Measurements from ENCODE around the gene LINS1. TPM values are rescaled to one million over a fixed set of nuclear protein-coding genes. Genes with fewer than 3 reads are reported as not detected.

LINS1 gene
- total RNA-seq, 1 donor from 2014 or later: 18.8 TPM

DNA sequence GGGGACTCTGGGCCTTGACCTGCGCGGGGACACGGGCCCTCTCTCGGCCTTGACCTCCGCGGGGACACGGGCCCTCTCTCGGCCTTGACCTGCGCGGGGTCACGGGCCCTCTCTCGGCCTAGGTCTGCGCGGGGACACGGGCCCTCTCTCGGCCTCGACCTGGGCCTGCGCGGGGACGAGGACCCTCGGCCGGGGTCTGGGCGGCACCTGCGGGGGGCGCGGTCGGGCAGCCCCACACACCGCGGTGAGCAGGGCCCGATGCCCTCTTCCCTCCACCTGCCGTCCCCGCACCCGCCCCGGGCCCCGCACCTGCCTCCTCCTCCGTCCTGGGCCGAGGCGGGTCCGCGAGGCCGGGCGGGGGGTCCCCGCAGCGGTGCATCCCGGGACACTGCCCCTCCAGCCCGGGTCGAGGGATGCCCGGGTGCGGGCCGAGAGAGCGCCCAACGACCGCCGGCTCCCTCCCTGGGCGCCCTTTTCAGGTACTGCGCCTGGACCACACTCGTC, 57.6 kb downstream of the LINS1 start:
- TF ChIP-seq, protein P1, sequence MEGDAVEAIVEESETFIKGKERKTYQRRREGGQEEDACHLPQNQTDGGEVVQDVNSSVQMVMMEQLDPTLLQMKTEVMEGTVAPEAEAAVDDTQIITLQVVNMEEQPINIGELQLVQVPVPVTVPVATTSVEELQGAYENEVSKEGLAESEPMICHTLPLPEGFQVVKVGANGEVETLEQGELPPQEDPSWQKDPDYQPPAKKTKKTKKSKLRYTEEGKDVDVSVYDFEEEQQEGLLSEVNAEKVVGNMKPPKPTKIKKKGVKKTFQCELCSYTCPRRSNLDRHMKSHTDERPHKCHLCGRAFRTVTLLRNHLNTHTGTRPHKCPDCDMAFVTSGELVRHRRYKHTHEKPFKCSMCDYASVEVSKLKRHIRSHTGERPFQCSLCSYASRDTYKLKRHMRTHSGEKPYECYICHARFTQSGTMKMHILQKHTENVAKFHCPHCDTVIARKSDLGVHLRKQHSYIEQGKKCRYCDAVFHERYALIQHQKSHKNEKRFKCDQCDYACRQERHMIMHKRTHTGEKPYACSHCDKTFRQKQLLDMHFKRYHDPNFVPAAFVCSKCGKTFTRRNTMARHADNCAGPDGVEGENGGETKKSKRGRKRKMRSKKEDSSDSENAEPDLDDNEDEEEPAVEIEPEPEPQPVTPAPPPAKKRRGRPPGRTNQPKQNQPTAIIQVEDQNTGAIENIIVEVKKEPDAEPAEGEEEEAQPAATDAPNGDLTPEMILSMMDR (IDR thresholded peaks at IDR 0.05): no peak
- no peaks in the 10 kb centered on the region for H3K36me3 ChIP-seq
- no peaks in the 10 kb centered on the region for H3K9me3 ChIP-seq
- H3K27ac ChIP-seq: no peak overlapping the region
- ATAC-seq (peak; percentile 37 to 39), DNase-seq (no peak)
- peaks cover 18% of the 10 kb centered on the region for H3K27me3 ChIP-seq (ENCODE audit: low read depth)
- intact Hi-C loops (cut with DNase I): no loop called here
- H3K4me1 ChIP-seq: no peaks in the 10 kb centered on the region
- H3K4me3 ChIP-seq: no peak overlapping the region

DNA sequence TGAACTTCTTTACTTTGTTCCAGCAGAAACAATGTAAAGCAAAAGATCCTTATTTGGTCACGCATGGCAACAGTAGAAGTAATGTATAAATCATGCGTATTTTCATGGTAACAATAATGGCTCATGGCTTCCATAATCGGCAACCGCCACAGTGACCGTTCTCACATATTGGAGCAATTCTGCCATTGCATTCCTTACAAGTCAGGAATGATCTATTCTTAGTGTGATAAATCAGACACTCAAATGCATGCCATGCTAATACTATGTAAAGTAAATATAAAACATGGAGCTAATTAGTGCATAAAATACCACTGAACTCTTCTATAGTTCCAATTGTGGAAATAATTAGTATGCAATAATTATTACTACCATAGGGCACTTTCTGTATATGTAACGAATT, 59.7 kb downstream of the LINS1 start:
- no peak overlapping the region for H3K27ac ChIP-seq

DNA sequence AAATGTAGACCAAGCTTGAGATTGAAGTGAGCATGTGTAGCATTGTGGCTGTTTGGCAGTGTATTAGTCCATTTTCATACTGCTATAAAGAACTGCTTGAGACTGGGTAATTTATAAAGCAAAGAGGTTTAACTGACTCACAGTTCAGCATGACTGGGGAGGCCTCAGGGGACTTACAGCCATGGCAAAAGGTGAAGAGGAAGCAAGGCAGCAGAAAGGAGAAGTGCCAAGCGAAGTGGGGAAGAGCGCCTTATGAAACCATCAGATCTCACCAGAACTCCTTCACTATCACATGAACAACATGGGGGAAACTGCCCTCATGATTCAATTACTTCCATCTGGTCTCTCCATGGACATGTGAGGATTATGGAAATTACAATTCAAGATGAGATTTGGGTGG, 64.7 kb downstream of the LINS1 start:
- no peak overlapping the region for H3K27ac ChIP-seq
- ATAC-seq (peak; percentile 67 to 70), DNase-seq (no peak)
- H3K4me1 ChIP-seq: no peaks in the 10 kb centered on the region
- no peaks in the 10 kb centered on the region for H3K36me3 ChIP-seq
- intact Hi-C loops (cut with DNase I): no loop called here
- H3K9me3 ChIP-seq: peaks cover 4% of the 10 kb centered on the region
- no peaks in the 10 kb centered on the region for H3K27me3 ChIP-seq (ENCODE audit: low read depth)
- TF ChIP-seq, protein P1 (IDR thresholded peaks at IDR 0.05): no peak
- no peak overlapping the region for H3K4me3 ChIP-seq

More for the DNA sequence above, 59.7 kb downstream of the LINS1 start:
- Histone ChIP-seq H3K9me3 (peaks cover 4% of the 10 kb centered on the region), H3K36me3 (no peaks in the 10 kb centered on the region), H3K4me1 (no peaks in the 10 kb centered on the region), H3K27me3 (ENCODE audit: low read depth) (peaks cover 18% of the 10 kb centered on the region), H3K4me3 (no peak overlapping the region)
- ATAC-seq (no peak), DNase-seq (no peak)
- TF ChIP-seq, protein P1 (IDR thresholded peaks at IDR 0.05): no peak
- intact Hi-C loops (cut with DNase I): no loop called here

DNA sequence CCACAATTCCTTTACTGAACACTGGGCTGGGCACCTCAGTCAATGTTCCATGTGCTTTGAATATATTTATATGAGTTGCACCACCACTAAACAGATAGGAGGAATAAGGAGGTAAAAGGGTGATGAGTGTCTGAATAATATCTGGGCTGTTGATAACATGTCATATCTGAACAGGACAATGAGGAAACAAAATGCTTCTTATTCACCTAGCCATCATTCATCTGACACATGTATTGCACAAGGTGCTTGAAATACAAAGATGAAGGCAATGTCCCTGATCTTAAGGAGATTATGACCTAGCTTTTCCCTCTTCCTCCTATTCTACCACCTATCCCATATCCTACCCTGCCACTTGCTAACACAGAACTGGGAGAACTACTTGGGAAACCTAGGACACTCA, 65.3 kb downstream of the LINS1 start:
- Histone ChIP-seq H3K9me3 (peaks cover 4% of the 10 kb centered on the region), H3K4me1 (no peaks in the 10 kb centered on the region), H3K27ac (no peak overlapping the region), H3K36me3 (no peaks in the 10 kb centered on the region), H3K27me3 (ENCODE audit: low read depth) (no peaks in the 10 kb centered on the region), H3K4me3 (no peak overlapping the region)
- ATAC-seq (no peak), DNase-seq (no peak)
- intact Hi-C loops (cut with DNase I): no loop called here
- TF ChIP-seq, protein P1 (IDR thresholded peaks at IDR 0.05): no peak

DNA sequence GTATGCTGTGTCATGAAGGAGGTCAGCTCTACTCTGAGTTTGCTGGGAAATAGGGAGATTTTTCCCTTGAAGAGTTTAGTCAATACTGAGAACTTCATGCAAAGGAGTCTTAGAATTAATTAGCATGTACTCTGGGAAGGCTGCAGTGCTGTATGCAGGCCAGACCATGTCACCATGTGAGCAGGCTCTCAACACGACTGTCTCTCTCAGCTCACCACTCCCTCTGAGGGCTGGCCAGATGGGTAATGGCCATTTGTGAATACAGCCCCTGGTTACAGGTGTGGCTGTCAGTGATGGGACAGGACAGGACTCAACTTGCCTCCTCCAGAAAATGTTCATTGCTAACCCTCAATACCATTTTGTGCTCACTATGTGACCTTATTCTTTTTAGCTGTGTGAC, 68.1 kb downstream of the LINS1 start:
- H3K9me3 ChIP-seq: peaks cover 4% of the 10 kb centered on the region
- TF ChIP-seq, protein P1 (IDR thresholded peaks at IDR 0.05): no peak
- DNase-seq (no peak), ATAC-seq (no peak)
- H3K4me3 ChIP-seq: no peak overlapping the region
- intact Hi-C loops (cut with DNase I): no loop called here
- H3K36me3 ChIP-seq: no peaks in the 10 kb centered on the region
- H3K4me1 ChIP-seq: no peaks in the 10 kb centered on the region
- no peaks in the 10 kb centered on the region for H3K27me3 ChIP-seq (ENCODE audit: low read depth)
- no peak overlapping the region for H3K27ac ChIP-seq

Measured in lower lobe of right lung (tissue), 2 donors.